ENCODE results near the gene MAP1LC3B.

The MAP1LC3B gene

DNA sequence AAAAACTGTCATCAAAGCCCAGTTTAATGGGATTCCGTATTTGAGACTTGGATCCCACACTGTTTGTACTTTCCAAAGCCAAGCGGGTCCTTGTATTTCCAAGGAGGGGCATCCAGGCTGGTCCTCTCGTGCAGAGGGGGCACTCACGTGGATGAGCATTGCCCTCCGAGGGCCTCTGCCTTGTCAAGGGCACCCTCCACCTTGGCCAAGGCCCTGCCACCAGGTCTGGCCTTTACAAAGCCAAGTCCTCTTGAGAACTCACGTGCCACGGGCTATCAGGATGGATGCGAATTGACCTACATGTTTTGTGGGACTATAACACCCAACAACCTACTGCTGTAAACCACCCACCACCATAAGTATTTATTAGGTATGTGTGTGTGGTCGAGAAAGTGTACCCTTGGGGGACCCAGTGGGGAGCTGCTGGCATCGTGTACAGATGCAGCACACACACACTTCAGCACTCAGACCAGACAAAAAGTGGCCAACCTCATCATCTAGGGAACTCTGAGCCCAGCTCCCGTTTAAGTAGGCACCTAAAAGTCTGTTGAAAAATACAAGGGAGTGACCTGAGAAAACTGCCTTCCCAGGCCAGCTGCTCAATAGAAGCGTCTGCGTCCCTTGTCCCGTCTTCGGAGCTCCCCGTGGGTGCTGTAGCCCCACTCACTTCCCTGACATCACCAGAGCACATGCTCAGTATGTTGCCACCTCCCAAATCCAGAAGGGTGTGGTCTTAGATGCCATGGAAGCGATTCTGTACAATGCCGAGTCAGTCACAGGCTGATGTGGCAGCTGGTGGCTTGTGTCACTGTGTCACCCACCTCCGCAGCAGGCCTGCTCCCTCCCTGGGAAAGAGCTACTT is 12.9 kb downstream of the MAP1LC3B start:
- no peak for TF ChIP-seq CTCF (IDR thresholded peaks at IDR 0.05)

- TF ChIP-seq CTCF (IDR thresholded peaks at IDR 0.05): no peak
Observed at GRCh38 chr16:87406495-87407088, 14.5 kb downstream of the MAP1LC3B start.

- no peak for TF ChIP-seq CTCF (IDR thresholded peaks at IDR 0.05)
Observed at GRCh38 chr16:87407511-87408112, 15.5 kb downstream of the MAP1LC3B start.

GRCh38 chr16:87409153-87409552 is 17.0 kb downstream of the MAP1LC3B start:
- TF ChIP-seq CTCF (IDR thresholded peaks at IDR 0.05): no peak

DNA sequence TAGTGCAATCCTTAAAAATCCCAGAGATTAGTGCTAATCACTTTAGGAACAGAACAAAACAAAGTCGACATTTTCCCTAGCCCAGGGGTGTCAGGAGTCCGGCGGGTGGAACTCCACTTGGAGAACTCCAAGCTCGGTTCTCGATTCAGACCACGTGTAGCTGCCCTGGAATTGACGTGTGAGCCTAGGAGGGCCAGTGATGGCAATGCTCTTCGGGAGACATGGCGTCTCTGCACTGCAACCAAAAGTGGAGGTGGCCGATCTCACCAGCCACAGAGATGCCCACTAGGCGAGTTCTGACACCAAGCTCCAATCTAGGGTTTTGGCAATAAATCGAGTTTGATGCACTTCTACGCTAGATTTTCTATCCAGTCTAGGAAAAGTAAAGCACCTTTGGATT is 17.6 kb downstream of the MAP1LC3B start:
- TF ChIP-seq CTCF (IDR thresholded peaks at IDR 0.05): no peak

GRCh38 chr16:87410530-87410929 is 18.4 kb downstream of the MAP1LC3B start:
- no peak for TF ChIP-seq CTCF (IDR thresholded peaks at IDR 0.05)

GRCh38 chr16:87410968-87411367 is 18.8 kb downstream of the MAP1LC3B start:
- TF ChIP-seq CTCF (IDR thresholded peaks at IDR 0.05): no peak

All from LNCAP (cell line).